ENCODE results near the gene TFIP11.

DNA sequence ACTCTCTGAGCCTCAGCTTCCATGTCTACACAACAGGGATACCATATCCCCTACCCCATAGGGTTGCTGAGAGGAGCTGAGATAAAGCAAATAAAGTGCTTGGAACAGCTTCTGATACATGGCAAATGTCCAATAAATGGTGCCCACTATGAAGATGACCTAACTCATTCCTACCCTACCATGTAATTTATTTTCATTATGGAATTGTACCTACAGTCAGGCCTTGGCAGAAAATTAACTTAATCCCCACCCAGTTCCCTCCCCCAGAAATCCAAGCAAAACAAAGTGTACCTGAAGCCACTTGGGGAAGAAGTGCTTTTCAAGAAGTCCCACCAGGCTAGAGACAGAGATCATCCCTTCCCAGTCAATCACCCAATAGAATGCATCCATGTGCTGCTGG lies 17.8 kb downstream of the TFIP11 start:
- TF ChIP-seq, protein P1, sequence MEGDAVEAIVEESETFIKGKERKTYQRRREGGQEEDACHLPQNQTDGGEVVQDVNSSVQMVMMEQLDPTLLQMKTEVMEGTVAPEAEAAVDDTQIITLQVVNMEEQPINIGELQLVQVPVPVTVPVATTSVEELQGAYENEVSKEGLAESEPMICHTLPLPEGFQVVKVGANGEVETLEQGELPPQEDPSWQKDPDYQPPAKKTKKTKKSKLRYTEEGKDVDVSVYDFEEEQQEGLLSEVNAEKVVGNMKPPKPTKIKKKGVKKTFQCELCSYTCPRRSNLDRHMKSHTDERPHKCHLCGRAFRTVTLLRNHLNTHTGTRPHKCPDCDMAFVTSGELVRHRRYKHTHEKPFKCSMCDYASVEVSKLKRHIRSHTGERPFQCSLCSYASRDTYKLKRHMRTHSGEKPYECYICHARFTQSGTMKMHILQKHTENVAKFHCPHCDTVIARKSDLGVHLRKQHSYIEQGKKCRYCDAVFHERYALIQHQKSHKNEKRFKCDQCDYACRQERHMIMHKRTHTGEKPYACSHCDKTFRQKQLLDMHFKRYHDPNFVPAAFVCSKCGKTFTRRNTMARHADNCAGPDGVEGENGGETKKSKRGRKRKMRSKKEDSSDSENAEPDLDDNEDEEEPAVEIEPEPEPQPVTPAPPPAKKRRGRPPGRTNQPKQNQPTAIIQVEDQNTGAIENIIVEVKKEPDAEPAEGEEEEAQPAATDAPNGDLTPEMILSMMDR (IDR thresholded peaks at IDR 0.05 in 2 of 3, conservative IDR thresholded peaks at IDR 0.05 in 1 of 3; ENCODE audit: insufficient read depth in 2 of 3, low read depth in 1 of 3, low read length in 3 of 3): no peak
- no peak for TF ChIP-seq ZNF274 (IDR thresholded peaks at IDR 0.05; ENCODE audit: borderline replicate concordance, low read depth, low read length)
- no peak for TF ChIP-seq POLR2A (conservative IDR thresholded peaks at IDR 0.05)
- no peak for TF ChIP-seq TAF1 (IDR thresholded peaks at IDR 0.05; ENCODE audit: control insufficient read depth, extremely low read depth, insufficient read depth, low read length, severe bottlenecking)
- TF ChIP-seq, protein P2, sequence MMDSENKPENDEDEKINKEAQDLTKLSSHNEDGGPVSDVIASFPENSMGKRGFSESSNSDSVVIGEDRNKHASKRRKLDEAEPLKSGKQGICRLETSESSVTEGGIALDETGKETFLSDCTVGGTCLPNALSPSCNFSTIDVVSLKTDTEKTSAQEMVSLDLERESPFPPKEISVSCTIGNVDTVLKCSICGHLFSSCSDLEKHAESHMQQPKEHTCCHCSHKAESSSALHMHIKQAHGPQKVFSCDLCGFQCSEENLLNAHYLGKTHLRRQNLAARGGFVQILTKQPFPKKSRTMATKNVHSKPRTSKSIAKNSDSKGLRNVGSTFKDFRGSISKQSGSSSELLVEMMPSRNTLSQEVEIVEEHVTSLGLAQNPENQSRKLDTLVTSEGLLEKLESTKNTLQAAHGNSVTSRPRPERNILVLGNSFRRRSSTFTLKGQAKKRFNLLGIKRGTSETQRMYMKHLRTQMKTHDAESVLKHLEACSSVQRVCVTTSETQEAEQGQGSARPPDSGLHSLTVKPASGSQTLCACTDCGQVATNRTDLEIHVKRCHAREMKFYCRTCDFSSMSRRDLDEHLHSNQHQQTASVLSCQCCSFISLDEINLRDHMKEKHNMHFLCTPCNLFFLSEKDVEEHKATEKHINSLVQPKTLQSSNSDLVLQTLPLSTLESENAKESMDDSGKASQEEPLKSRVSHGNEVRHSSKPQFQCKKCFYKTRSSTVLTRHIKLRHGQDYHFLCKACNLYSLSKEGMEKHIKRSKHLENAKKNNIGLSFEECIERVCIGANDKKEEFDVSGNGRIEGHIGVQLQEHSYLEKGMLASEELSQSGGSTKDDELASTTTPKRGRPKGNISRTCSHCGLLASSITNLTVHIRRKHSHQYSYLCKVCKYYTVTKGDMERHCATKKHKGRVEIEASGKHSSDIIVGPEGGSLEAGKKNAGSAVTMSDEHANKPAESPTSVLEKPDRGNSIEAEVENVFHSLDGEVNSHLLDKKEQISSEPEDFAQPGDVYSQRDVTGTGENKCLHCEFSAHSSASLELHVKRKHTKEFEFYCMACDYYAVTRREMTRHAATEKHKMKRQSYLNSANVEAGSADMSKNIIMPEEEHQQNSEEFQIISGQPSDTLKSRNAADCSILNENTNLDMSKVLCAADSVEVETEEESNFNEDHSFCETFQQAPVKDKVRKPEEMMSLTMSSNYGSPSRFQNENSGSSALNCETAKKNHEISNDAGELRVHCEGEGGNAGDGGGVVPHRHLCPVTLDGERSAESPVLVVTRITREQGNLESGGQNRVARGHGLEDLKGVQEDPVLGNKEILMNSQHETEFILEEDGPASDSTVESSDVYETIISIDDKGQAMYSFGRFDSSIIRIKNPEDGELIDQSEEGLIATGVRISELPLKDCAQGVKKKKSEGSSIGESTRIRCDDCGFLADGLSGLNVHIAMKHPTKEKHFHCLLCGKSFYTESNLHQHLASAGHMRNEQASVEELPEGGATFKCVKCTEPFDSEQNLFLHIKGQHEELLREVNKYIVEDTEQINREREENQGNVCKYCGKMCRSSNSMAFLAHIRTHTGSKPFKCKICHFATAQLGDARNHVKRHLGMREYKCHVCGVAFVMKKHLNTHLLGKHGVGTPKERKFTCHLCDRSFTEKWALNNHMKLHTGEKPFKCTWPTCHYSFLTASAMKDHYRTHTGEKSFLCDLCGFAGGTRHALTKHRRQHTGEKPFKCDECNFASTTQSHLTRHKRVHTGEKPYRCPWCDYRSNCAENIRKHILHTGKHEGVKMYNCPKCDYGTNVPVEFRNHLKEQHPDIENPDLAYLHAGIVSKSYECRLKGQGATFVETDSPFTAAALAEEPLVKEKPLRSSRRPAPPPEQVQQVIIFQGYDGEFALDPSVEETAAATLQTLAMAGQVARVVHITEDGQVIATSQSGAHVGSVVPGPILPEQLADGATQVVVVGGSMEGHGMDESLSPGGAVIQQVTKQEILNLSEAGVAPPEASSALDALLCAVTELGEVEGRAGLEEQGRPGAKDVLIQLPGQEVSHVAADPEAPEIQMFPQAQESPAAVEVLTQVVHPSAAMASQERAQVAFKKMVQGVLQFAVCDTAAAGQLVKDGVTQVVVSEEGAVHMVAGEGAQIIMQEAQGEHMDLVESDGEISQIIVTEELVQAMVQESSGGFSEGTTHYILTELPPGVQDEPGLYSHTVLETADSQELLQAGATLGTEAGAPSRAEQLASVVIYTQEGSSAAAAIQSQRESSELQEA (IDR thresholded peaks at IDR 0.05; ENCODE audit: low read depth): no peak
- TF ChIP-seq TCFL5 (CRISPR knock-in tag; conservative IDR thresholded peaks at IDR 0.05): no peak
- no peak for TF ChIP-seq ETV5 (CRISPR knock-in tag; IDR thresholded peaks at IDR 0.05; ENCODE audit: low read depth)
- TF ChIP-seq PTBP1 (IDR thresholded peaks at IDR 0.05; ENCODE audit: low read depth, low read length): no peak
- TF ChIP-seq STAG1 (CRISPR knock-in tag; IDR thresholded peaks at IDR 0.05; ENCODE audit: borderline replicate concordance): no peak
- no peak for TF ChIP-seq RAD51 (IDR thresholded peaks at IDR 0.05; ENCODE audit: borderline replicate concordance, low read depth)
- TF ChIP-seq, protein P3, sequence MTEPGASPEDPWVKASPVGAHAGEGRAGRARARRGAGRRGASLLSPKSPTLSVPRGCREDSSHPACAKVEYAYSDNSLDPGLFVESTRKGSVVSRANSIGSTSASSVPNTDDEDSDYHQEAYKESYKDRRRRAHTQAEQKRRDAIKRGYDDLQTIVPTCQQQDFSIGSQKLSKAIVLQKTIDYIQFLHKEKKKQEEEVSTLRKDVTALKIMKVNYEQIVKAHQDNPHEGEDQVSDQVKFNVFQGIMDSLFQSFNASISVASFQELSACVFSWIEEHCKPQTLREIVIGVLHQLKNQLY (CRISPR knock-in tag; conservative IDR thresholded peaks at IDR 0.05): no peak
